HEK293 (cell line): Measurements from ENCODE around the gene NDUFS1.
"Not testable (repeated sequence)": the region's sequence is repeated elsewhere in the genome, so short reads cannot be mapped to it uniquely, and the experiment has no call there.

Experiments used
- CTCF ChIA-PET: fragments of 350-600 bp; formaldehyde crosslinking; extraction: SDS; loops from one replicate; lab custom pipeline; 2021; ENCODE audit warnings: antibody characterized with exemption; lab: Yijun Ruan, JAX
- POLR2A ChIA-PET: fragments of 300-600 bp; formaldehyde crosslinking; extraction: SDS; loops from one replicate; lab custom pipeline; 2020; ENCODE audit warnings: antibody characterized with exemption, inconsistent platforms; lab: Yijun Ruan, JAX
- H3K27ac ChIP-seq: fragments of 200-500 bp; sonication (Bioruptor generic); 2 replicates; pipeline ENCODE4 v1.5.1; 2014; ENCODE audit warnings: low read depth, low read length, control low read depth, inconsistent platforms; ENCODE audit errors: extremely low read depth
- H3K36me3 ChIP-seq, 2 experiments: fragments of 200-500 bp in 1 of 2; sonication (Bioruptor generic) in 1 of 2; 1 replicate in 1 of 2; 2 replicates in 1 of 2; pipeline ENCODE4 v1.5.1; 2014 to 2017; ENCODE audit warnings: inconsistent platforms in 2 of 2, low read length in 2 of 2; ENCODE audit not compliant: control insufficient read depth in 2 of 2, insufficient read depth in 1 of 2
- H3K4me1 ChIP-seq: fragments of 200-500 bp; sonication (Bioruptor generic); 2 replicates; pipeline ENCODE4 v1.5.1; 2014; ENCODE audit warnings: mild to moderate bottlenecking, low read length, inconsistent platforms; ENCODE audit not compliant: control insufficient read depth, insufficient read depth
- H3K4me3 ChIP-seq: 2 replicates; pipeline ENCODE4 v1.5.1; 2011; ENCODE audit warnings: low read depth, mild to moderate bottlenecking, control low read depth, low read length, moderate library complexity
- H3K9me3 ChIP-seq: fragments of 200-500 bp; sonication (Bioruptor generic); 2 replicates; pipeline ENCODE4 v1.5.1; 2014; ENCODE audit warnings: low read depth, low read length, inconsistent platforms; ENCODE audit not compliant: control insufficient read depth, insufficient read depth
- FEZF1 ChIP-seq: fragments of 450-650 bp; formaldehyde crosslinking; IDR thresholded peaks from 2 replicates; pipeline ENCODE4 v1.5.1; 2016; ENCODE audit warnings: missing biosample characterization, missing genetic modification characterization
- KLF1 ChIP-seq: fragments of 450-650 bp; formaldehyde crosslinking; IDR thresholded peaks from 2 replicates; pipeline ENCODE4 v1.5.1; 2016; ENCODE audit warnings: missing biosample characterization, missing genetic modification characterization
- OSR2 ChIP-seq: fragments of 450-650 bp; formaldehyde crosslinking; IDR thresholded peaks from 2 replicates; pipeline ENCODE4 v1.5.1; 2016; ENCODE audit warnings: missing biosample characterization, missing genetic modification characterization
- PATZ1 ChIP-seq: fragments of 450-650 bp; formaldehyde crosslinking; IDR thresholded peaks from 2 replicates; pipeline ENCODE4 v1.5.1; 2016; ENCODE audit warnings: missing biosample characterization, missing genetic modification characterization
- REPIN1 ChIP-seq: fragments of 450-650 bp; formaldehyde crosslinking; IDR thresholded peaks from 2 replicates; pipeline ENCODE4 v1.5.1; 2017; ENCODE audit warnings: missing biosample characterization, missing genetic modification characterization, low read depth
- SP2 ChIP-seq: fragments of 450-650 bp; formaldehyde crosslinking; IDR thresholded peaks from 2 replicates; pipeline ENCODE4 v1.5.1; 2016; ENCODE audit warnings: missing biosample characterization, missing genetic modification characterization
- WT1 ChIP-seq: fragments of 450-650 bp; formaldehyde crosslinking; IDR thresholded peaks from 2 replicates; pipeline ENCODE4 v1.5.1; 2016; ENCODE audit warnings: missing biosample characterization, missing genetic modification characterization
- ZBTB10 ChIP-seq: fragments of 450-650 bp; formaldehyde crosslinking; IDR thresholded peaks from 2 replicates; pipeline ENCODE4 v1.5.1; 2016; ENCODE audit warnings: missing biosample characterization, missing genetic modification characterization
- ZNF155 ChIP-seq: fragments of 450-650 bp; formaldehyde crosslinking; IDR thresholded peaks from 2 replicates; pipeline ENCODE4 v1.5.1; 2016; ENCODE audit warnings: missing biosample characterization, missing genetic modification characterization
- ZNF157 ChIP-seq: fragments of 450-650 bp; formaldehyde crosslinking; IDR thresholded peaks from 2 replicates; pipeline ENCODE4 v1.5.1; 2016; ENCODE audit warnings: missing biosample characterization, missing genetic modification characterization
- ZNF16 ChIP-seq: fragments of 450-650 bp; formaldehyde crosslinking; IDR thresholded peaks from 2 replicates; pipeline ENCODE4 v1.5.1; 2016; ENCODE audit warnings: low read depth, missing biosample characterization, missing genetic modification characterization
- ZNF174 ChIP-seq: fragments of 450-650 bp; formaldehyde crosslinking; IDR thresholded peaks from 2 replicates; pipeline ENCODE4 v1.5.0; 2017; ENCODE audit warnings: missing biosample characterization, mild to moderate bottlenecking, missing genetic modification characterization
- ZNF19 ChIP-seq: fragments of 450-650 bp; formaldehyde crosslinking; IDR thresholded peaks from 2 replicates; pipeline ENCODE4; 2016; ENCODE audit warnings: missing biosample characterization, missing genetic modification characterization, low read depth
- ZNF202 ChIP-seq: fragments of 450-650 bp; formaldehyde crosslinking; IDR thresholded peaks from 2 replicates; pipeline ENCODE4 v1.5.1; 2016; ENCODE audit warnings: missing biosample characterization, missing genetic modification characterization, borderline replicate concordance
- ZNF221 ChIP-seq: fragments of 450-650 bp; formaldehyde crosslinking; IDR thresholded peaks from 2 replicates; pipeline ENCODE4 v1.5.1; 2017; ENCODE audit warnings: missing biosample characterization, missing genetic modification characterization, borderline replicate concordance
- ZNF350 ChIP-seq: fragments of 450-650 bp; formaldehyde crosslinking; IDR thresholded peaks from 2 replicates; pipeline ENCODE4 v1.5.0; 2017; ENCODE audit warnings: missing biosample characterization, mild to moderate bottlenecking, missing genetic modification characterization
- ZNF658 ChIP-seq: fragments of 450-650 bp; formaldehyde crosslinking; IDR thresholded peaks from 2 replicates; pipeline ENCODE4; 2016; ENCODE audit warnings: missing biosample characterization, missing genetic modification characterization
- ZNF692 ChIP-seq: fragments of 450-650 bp; formaldehyde crosslinking; IDR thresholded peaks from 2 replicates; pipeline ENCODE4 v1.5.1; 2016; ENCODE audit warnings: missing biosample characterization, missing genetic modification characterization
- ZNF777 ChIP-seq: fragments of 450-650 bp; formaldehyde crosslinking; IDR thresholded peaks from 2 replicates; pipeline ENCODE4 v1.5.1; 2017; ENCODE audit warnings: missing biosample characterization, missing genetic modification characterization, borderline replicate concordance
- ZNF792 ChIP-seq: fragments of 450-650 bp; formaldehyde crosslinking; IDR thresholded peaks from 2 replicates; pipeline ENCODE4 v1.5.1; 2016; ENCODE audit warnings: missing biosample characterization, missing genetic modification characterization

NDUFS1 gene

GRCh38 chr2:206105541-206105940, 53.7 kb downstream of the NDUFS1 start:
- Histone ChIP-seq H3K27ac (no peak overlapping the region), H3K9me3 (no peaks in the 10 kb centered on the region), H3K4me3 (no peak overlapping the region)
- CTCF ChIA-PET = interaction anchor here (0.7 kb wide), 1 partner anchor 276 kb away, joined by 3 read pairs; no protein-coding TSS in a partner anchor
- POLR2A ChIA-PET = no interaction called here
- no peak for TF ChIP-seq WT1 (tag by site-specific recombination)
- TF ChIP-seq OSR2 (tag by site-specific recombination) = no peak
- TF ChIP-seq ZNF221 = no peak
- no peak for TF ChIP-seq PATZ1 (tag by site-specific recombination)
- TF ChIP-seq ZNF692 (tag by site-specific recombination) = no peak
- TF ChIP-seq, all 188 proteins: peak for 0
- Histone ChIP-seq H3K4me1 (no peaks in the 10 kb centered on the region), H3K36me3 (no peaks in the 10 kb centered on the region; a peak in 1 of 3 replicates)

GRCh38 chr2:206105038-206105437, 54.2 kb downstream of the NDUFS1 start:
- no peak for TF ChIP-seq ZNF777 (tag by site-specific recombination)
- no peak for TF ChIP-seq KLF1
- no peak for TF ChIP-seq REPIN1
- no peak for TF ChIP-seq ZNF16
- TF ChIP-seq ZNF202 (tag by site-specific recombination) = no peak
- TF ChIP-seq ZNF155 = no peak
- TF ChIP-seq ZBTB10 (tag by site-specific recombination) = no peak
- TF ChIP-seq ZNF350 = no peak
- TF ChIP-seq ZNF19 (tag by site-specific recombination) = no peak
- TF ChIP-seq FEZF1 (tag by site-specific recombination) = no peak
- no peak for TF ChIP-seq ZNF792 (tag by site-specific recombination)
- no peak for TF ChIP-seq ZNF174 (tag by site-specific recombination)
- no peak for TF ChIP-seq SP2 (tag by site-specific recombination)
- no peak for TF ChIP-seq ZNF157 (tag by site-specific recombination)
- TF ChIP-seq ZNF658 (tag by site-specific recombination) = no peak
- TF ChIP-seq, all 188 proteins: peak for 0
- Histone ChIP-seq H3K9me3 (no peaks in the 10 kb centered on the region), H3K4me1 (no peaks in the 10 kb centered on the region), H3K36me3 (no peaks in the 10 kb centered on the region; a peak in 1 of 3 replicates), H3K27ac (no peak overlapping the region), H3K4me3 (no peak overlapping the region)
- CTCF ChIA-PET = no interaction called here
- POLR2A ChIA-PET = no interaction called here

- H3K27ac ChIP-seq = not testable (repeated sequence)
- POLR2A ChIA-PET = interaction anchor here (0.6 to 1.2 kb wide), 2 partner anchors 13 to 15 kb away, joined by 3 to 5 read pairs; partner anchors contain the start of gene INO80D
Observed at GRCh38 chr2:206098872-206099271, 60.4 kb downstream of the NDUFS1 start.

More at GRCh38 chr2:206098872-206099271, 60.4 kb downstream of the NDUFS1 start:
- not testable (repeated sequence) for H3K9me3 ChIP-seq, H3K36me3 ChIP-seq, H3K4me1 ChIP-seq, H3K4me3 ChIP-seq
- CTCF ChIA-PET = interaction anchor here (0.9 kb wide), 1 partner anchor 11 kb away, joined by 6 read pairs; no protein-coding TSS in a partner anchor
